LNCaP clone FGC (cell line): ENCODE data around the gene DHX58.
"Not testable (repeated sequence)": the region's sequence is repeated elsewhere in the genome, so short reads cannot be mapped to it uniquely, and the experiment has no call there.

Experiments
- DNase-seq: peaks from one replicate; pipeline ENCODE4 v3.0.0-alpha.2; 2011; ENCODE audit warnings: low read depth
- H3K4me3 ChIP-seq: 2 replicates; pipeline ENCODE4 v1.5.1; 2011; ENCODE audit warnings: mild to moderate bottlenecking, low read depth, low read length, control low read depth
- CTCF ChIP-seq: IDR thresholded peaks from 2 replicates; pipeline ENCODE4 v1.5.1; 2012; ENCODE audit warnings: mild to moderate bottlenecking; ENCODE audit not compliant: control insufficient read depth, insufficient read depth; ENCODE audit errors: extremely low read depth

Gene DHX58

GRCh38 chr17:42112552-42113176, at the start of gene DHX58:
Gene DHX58 (minus strand): TSS chr17:42112714. CDS start chr17:42111892, 822 bp downstream.
- TF ChIP-seq CTCF: no peak
- DNase-seq: no peak
- no peak within 1 kb of the TSS for H3K4me3 ChIP-seq

GRCh38 chr17:42160531-42160910, 48.0 kb upstream of the DHX58 start:
- no peak for DNase-seq
- TF ChIP-seq CTCF: no peak
- H3K4me3 ChIP-seq: no peak overlapping the region

- no peak overlapping the region for H3K4me3 ChIP-seq
- DNase-seq: no peak
- no peak for TF ChIP-seq CTCF
Measured at GRCh38 chr17:42159796-42160530, 47.4 kb upstream of the DHX58 start.

GRCh38 chr17:42155614-42156045, 43.1 kb upstream of the DHX58 start:
- no peak overlapping the region for H3K4me3 ChIP-seq
- TF ChIP-seq CTCF: no peak
- DNase-seq: no peak

- no peak for DNase-seq
- peak overlapping the region; percentile 100 for H3K4me3 ChIP-seq
- TF ChIP-seq CTCF: no peak
Measured at GRCh38 chr17:42153919-42154742, 41.6 kb upstream of the DHX58 start.

GRCh38 chr17:42146911-42147607, 34.5 kb upstream of the DHX58 start:
- TF ChIP-seq CTCF: no peak
- no peak overlapping the region for H3K4me3 ChIP-seq
- DNase-seq: no peak

GRCh38 chr17:42143138-42143537, 30.6 kb upstream of the DHX58 start:
- not testable (repeated sequence) for DNase-seq, H3K4me3 ChIP-seq
